OCI-LY7 (cell line): ENCODE measurements around the gene NOS3. TPM values are rescaled to one million over a fixed set of nuclear protein-coding genes. Genes with fewer than 3 reads are reported as not detected.
"Not testable (repeated sequence)": the region's sequence is repeated elsewhere in the genome, so short reads cannot be mapped to it uniquely, and the experiment has no call there.

Experiments used
- BruUV-seq: library from RNA; stranded (reverse); fragments of 400-500 nt; replicated peaks from 2 replicates; lab custom pipeline; 2021; lab: Mats Ljungman, UMichigan
- CTCF ChIA-PET: fragments of 300-600 bp; sonication (Branson Sonifier 250); formaldehyde crosslinking; loops from one replicate; lab custom pipeline; 2022; ENCODE audit warnings: antibody characterized with exemption; ENCODE audit not compliant: unreplicated experiment; lab: Charles Lee
- POLR2A ChIA-PET: fragments of 300-600 bp; sonication (Branson Sonifier 250); formaldehyde crosslinking; loops from one replicate; lab custom pipeline; 2022; ENCODE audit warnings: antibody characterized with exemption; lab: Charles Lee
- DNase-seq: peaks from one replicate; pipeline ENCODE4 v3.0.0-alpha.2; 2015; ENCODE audit warnings: low spot score
- H2AFZ ChIP-seq: fragments of 200-600 bp; sonication (generic), shearing (Covaris generic); 2 replicates; pipeline ENCODE4 v1.6.1; 2014; ENCODE audit warnings: mild to moderate bottlenecking, antibody characterized with exemption, low read length, moderate library complexity
- H3K27ac ChIP-seq: fragments of 200-600 bp; sonication (generic); 2 replicates; pipeline ENCODE4 v1.5.1; 2014; ENCODE audit warnings: mixed run types, low read depth, mild to moderate bottlenecking, moderate library complexity, low read length, inconsistent platforms; ENCODE audit not compliant: poor library complexity, severe bottlenecking
- H3K36me3 ChIP-seq: fragments of 200-600 bp; sonication (generic); 2 replicates; pipeline ENCODE4 v1.6.1; 2014; ENCODE audit warnings: mild to moderate bottlenecking, antibody characterized with exemption, low read length, moderate library complexity, mixed read lengths; ENCODE audit not compliant: insufficient read depth
- H3K4me1 ChIP-seq: fragments of 200-600 bp; sonication (generic); 2 replicates; pipeline ENCODE4 v1.5.1; 2014; ENCODE audit warnings: mild to moderate bottlenecking, low read length; ENCODE audit not compliant: insufficient read depth, poor library complexity, severe bottlenecking
- H3K4me2 ChIP-seq: fragments of 200-600 bp; sonication (generic); 2 replicates; pipeline ENCODE4 v1.6.1; 2014; ENCODE audit warnings: mild to moderate bottlenecking, low read length
- H3K4me3 ChIP-seq: fragments of 200-600 bp; sonication (generic); 2 replicates; pipeline ENCODE4 v1.5.1; 2014; ENCODE audit warnings: mild to moderate bottlenecking, low read depth, low read length; ENCODE audit not compliant: poor library complexity, severe bottlenecking
- H3K79me2 ChIP-seq: fragments of 200-600 bp; sonication (generic); 2 replicates; pipeline ENCODE4 v1.6.1; 2016; ENCODE audit warnings: low read depth, mild to moderate bottlenecking, low read length, moderate library complexity, mixed read lengths; ENCODE audit not compliant: insufficient read depth
- H3K9me2 ChIP-seq: fragments of 200-600 bp; sonication (generic); 2 replicates; pipeline ENCODE4 v1.6.1; 2016; ENCODE audit warnings: mild to moderate bottlenecking, low read length, mixed read lengths; ENCODE audit not compliant: insufficient read depth
- H3K9me3 ChIP-seq: fragments of 200-600 bp; sonication (generic); 2 replicates; pipeline ENCODE4 v1.6.1; 2014; ENCODE audit warnings: mild to moderate bottlenecking, mixed run types, low read length, mixed read lengths
- H4K20me1 ChIP-seq: fragments of 200-600 bp; sonication (generic); 2 replicates; pipeline ENCODE4 v1.6.1; 2014; ENCODE audit warnings: mild to moderate bottlenecking, antibody characterized with exemption, low read length, moderate library complexity, mixed read lengths; ENCODE audit not compliant: insufficient read depth
- EZH2phosphoT487 ChIP-seq: fragments of 200-600 bp; sonication (generic); IDR thresholded peaks from 2 replicates; pipeline ENCODE4 v1.6.1; 2018; ENCODE audit warnings: low read depth, borderline replicate concordance, mild to moderate bottlenecking, mixed run types, antibody characterized with exemption, low read length, moderate library complexity, mixed read lengths
- intact Hi-C: fragments of 100-400 bp; cut with micrococcal nuclease; formaldehyde crosslinking; loops from one replicate; pipeline ENCODE4 v1.10.0; 2022; ENCODE audit not compliant: unreplicated experiment
- total RNA-seq, 2 experiments: library from RNA; depleted of rRNA in 1 of 2; stranded (reverse); fragments of >200 nt in 1 of 2; shearing (Covaris generic) in 1 of 2; gene quantifications; 2 replicates each; pipeline ENCODE4 v1.2.3, GENCODE V29; 2014 to 2022
- TF ChIP-seq, protein P1 (sequence below): fragments of 200-600 bp; sonication (generic); conservative IDR thresholded peaks from 2 replicates; pipeline ENCODE4 v1.5.1; 2014; ENCODE audit warnings: mild to moderate bottlenecking, antibody characterized with exemption, low read length, moderate library complexity, mixed read lengths

Gene NOS3
- total RNA-seq, 2 experiments from 2014 or later = 0.78 to 0.82 TPM

DNA sequence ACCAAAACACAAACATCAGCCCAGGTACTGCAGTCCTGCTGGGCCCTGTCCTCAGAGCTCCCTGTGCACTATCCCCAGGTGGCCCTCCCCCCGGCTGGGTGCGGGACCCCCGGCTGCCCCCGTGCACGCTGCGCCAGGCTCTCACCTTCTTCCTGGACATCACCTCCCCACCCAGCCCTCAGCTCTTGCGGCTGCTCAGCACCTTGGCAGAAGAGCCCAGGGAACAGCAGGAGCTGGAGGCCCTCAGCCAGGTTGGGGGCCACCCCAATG is 19.2 kb downstream of the NOS3 start:
- DNase-seq = no peak
- TF ChIP-seq, protein P1, sequence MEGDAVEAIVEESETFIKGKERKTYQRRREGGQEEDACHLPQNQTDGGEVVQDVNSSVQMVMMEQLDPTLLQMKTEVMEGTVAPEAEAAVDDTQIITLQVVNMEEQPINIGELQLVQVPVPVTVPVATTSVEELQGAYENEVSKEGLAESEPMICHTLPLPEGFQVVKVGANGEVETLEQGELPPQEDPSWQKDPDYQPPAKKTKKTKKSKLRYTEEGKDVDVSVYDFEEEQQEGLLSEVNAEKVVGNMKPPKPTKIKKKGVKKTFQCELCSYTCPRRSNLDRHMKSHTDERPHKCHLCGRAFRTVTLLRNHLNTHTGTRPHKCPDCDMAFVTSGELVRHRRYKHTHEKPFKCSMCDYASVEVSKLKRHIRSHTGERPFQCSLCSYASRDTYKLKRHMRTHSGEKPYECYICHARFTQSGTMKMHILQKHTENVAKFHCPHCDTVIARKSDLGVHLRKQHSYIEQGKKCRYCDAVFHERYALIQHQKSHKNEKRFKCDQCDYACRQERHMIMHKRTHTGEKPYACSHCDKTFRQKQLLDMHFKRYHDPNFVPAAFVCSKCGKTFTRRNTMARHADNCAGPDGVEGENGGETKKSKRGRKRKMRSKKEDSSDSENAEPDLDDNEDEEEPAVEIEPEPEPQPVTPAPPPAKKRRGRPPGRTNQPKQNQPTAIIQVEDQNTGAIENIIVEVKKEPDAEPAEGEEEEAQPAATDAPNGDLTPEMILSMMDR = no peak
- no peak for TF ChIP-seq EZH2phosphoT487
- Histone ChIP-seq H3K27ac (no peak overlapping the region), H3K4me2 (no peak overlapping the region), H2AFZ (no peak overlapping the region), H3K79me2 (no peaks in the 10 kb centered on the region), H3K36me3 (no peaks in the 10 kb centered on the region), H3K9me2 (no peaks in the 10 kb centered on the region), H4K20me1 (no peaks in the 10 kb centered on the region), H3K9me3 (no peaks in the 10 kb centered on the region), H3K4me3 (no peak overlapping the region), H3K4me1 (peaks cover 7% of the 10 kb centered on the region)
- ChIA-PET POLR2A (interaction anchor here (0.6 kb wide), 1 partner anchor 16 kb away, joined by 3 read pairs; no protein-coding TSS in a partner anchor), CTCF (interaction anchor here (1.1 kb wide), 1 partner anchor 112 kb away, joined by 3 read pairs; no protein-coding TSS in a partner anchor)
- no TSS peak for BruUV-seq
- intact Hi-C loops = no loop called here

DNA sequence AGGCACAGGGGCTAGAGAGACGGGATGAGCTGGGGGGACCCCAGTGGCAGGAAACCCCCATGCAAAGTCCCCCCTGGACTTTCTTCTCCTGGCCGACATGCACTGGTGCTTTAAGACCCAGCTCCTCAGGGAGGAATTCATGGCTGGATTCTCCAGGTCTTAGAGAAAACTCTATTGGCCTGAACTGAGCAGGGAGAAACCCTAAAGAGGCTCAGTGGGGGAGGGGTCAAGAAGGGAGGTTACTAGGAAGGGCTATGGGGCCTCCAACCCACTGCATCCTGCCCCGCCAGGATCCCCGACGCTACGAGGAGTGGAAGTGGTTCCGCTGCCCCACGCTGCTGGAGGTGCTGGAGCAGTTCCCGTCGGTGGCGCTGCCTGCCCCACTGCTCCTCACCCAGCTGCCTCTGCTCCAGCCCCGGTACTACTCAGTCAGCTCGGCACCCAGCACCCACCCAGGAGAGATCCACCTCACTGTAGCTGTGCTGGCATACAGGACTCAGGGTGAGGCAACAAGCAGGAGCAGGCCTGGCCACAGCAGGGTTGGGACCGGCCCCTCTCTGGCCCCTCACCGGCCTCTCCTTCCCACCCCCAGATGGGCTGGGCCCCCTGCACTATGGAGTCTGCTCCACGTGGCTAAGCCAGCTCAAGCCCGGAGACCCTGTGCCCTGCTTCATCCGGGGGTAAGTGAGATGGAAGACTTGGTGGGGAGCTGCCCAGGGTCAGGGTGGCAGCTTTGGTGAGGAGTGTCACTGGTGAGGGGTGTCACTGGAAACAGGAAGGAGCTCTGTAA is 19.7 kb downstream of the NOS3 start:
- Histone ChIP-seq H3K4me2 (no peak overlapping the region), H3K9me3 (no peaks in the 10 kb centered on the region), H3K27ac (no peak overlapping the region), H3K36me3 (no peaks in the 10 kb centered on the region), H3K9me2 (no peaks in the 10 kb centered on the region), H3K4me1 (peaks cover 7% of the 10 kb centered on the region), H3K79me2 (no peaks in the 10 kb centered on the region), H4K20me1 (no peaks in the 10 kb centered on the region), H2AFZ (no peak overlapping the region), H3K4me3 (no peak overlapping the region)
- intact Hi-C loops = no loop called here
- TF ChIP-seq, protein P1 = no peak
- POLR2A ChIA-PET = no interaction called here
- BruUV-seq = no TSS peak
- CTCF ChIA-PET = interaction anchor here (0.8 to 1.1 kb wide), 3 partner anchors 15 to 112 kb away, joined by 3 read pairs; no protein-coding TSS in a partner anchor
- DNase-seq = no peak

DNA sequence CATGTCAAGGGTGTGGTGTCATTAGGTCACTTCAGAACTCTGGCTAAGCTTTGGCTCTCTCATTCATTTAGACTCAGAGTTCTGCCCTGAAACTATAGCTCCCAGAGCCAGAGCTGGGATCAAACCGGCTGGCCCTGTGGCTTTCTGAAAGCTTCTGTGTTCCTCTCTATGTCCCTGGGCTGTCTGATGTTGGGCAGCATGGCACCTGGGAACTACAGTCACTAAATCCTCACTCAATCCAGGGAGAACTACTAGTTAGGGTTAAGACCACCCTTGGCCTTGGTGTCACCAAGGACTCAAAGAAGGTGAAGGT is 20.2 kb downstream of the NOS3 start:
- CTCF ChIA-PET = interaction anchor here (0.8 to 0.9 kb wide), 2 partner anchors 15 to 27 kb away, joined by 3 read pairs; no protein-coding TSS in a partner anchor
- no peak for DNase-seq
- Histone ChIP-seq H3K27ac (no peak overlapping the region), H3K36me3 (no peaks in the 10 kb centered on the region), H3K4me2 (no peak overlapping the region), H3K9me2 (no peaks in the 10 kb centered on the region), H3K79me2 (no peaks in the 10 kb centered on the region), H2AFZ (no peak overlapping the region), H3K4me3 (no peak overlapping the region), H3K4me1 (peaks cover 7% of the 10 kb centered on the region), H4K20me1 (no peaks in the 10 kb centered on the region), H3K9me3 (no peaks in the 10 kb centered on the region)
- BruUV-seq = no TSS peak
- POLR2A ChIA-PET = no interaction called here
- intact Hi-C loops = no loop called here
- no peak for TF ChIP-seq EZH2phosphoT487
- TF ChIP-seq, protein P1 = no peak

DNA sequence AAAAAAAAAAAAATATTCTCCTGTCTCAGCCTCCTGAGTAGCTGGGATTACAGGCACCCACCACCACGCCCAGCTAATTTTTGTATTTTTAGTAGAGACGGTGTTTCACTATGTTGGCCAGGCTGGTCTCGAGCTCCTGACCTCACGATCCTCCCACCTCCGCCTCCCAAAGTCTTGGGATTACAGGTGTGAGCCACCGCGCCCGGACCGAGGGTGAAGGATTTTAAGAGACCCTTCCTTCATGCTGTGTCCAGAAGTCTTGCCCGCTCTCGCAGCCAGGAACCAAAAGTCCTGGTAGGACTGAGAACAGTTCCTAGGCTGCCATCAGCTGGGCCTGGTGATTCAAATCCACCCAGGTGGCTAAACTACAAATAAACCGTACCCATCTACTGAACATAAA is 20.8 kb downstream of the NOS3 start:
- H4K20me1 ChIP-seq, H3K4me3 ChIP-seq, DNase-seq, BruUV-seq, H3K36me3 ChIP-seq, H3K9me2 ChIP-seq, intact Hi-C loops, H3K4me1 ChIP-seq, POLR2A ChIA-PET, H3K9me3 ChIP-seq, H3K79me2 ChIP-seq, H3K4me2 ChIP-seq, H3K27ac ChIP-seq, H2AFZ ChIP-seq: not testable (repeated sequence)
- CTCF ChIA-PET = interaction anchor here (0.5 to 0.9 kb wide), 3 partner anchors 14 to 52 kb away, joined by 3 read pairs; no protein-coding TSS in a partner anchor
